HG03432 (cell line): ENCODE results near the gene CERS6.
"Not testable (repeated sequence)": the region's sequence is repeated elsewhere in the genome, so short reads cannot be mapped to it uniquely, and the experiment has no call there.

Experiments used
- ATAC-seq: cut with Tn5 transposase; IDR thresholded peaks from one replicate; pipeline ENCODE4 v1.9.1; 2021; ENCODE audit warnings: mild to moderate bottlenecking, moderate library complexity; ENCODE audit not compliant: unreplicated experiment

The CERS6 gene

DNA sequence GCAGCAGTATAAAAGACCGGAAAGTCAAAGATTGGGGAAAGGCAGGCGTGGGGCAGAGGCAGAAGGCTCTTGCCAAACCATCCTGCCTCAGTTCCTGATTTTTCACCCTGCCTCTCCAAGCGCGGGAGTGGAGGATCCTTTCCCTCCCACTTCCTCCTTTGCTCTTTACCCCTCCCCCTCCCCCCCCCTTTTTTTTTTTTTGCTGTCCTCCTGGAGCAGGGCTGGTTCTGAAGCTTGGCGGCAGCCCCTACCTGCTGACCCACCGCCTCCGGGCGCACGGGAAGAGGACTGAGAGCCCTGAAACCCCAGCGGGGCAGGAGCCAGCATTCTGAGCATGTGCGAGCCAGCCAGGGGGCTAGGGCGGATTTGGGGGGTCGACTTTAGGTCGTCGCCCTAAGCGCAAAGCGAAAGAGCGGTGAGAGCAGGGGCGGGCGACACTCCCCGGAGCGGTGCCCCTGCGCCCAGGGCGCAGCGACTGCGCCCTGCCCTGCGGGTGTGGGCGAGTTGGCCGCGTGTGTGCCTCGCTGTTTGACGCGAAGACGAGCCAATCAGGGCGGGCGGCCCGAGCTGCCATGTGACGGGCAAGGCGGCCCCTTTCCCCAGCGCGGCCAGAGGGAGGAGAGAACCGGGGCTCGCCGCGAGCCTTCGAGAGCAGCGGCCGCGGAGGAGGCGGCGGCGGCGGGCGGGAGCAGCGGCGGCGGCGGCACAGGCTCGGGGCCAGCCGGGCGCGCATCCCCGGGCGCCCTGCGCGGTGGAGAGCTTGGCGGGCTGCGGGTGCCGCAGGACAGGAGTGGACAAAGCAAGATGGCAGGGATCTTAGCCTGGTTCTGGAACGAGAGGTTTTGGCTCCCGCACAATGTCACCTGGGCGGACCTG lies at the start of gene CERS6:
TSS of gene CERS6 (plus strand) at position 628 of the 876 bp plus-strand sequence. CDS start at position 805, 177 bp downstream.
- peak; percentile 98 for ATAC-seq

DNA sequence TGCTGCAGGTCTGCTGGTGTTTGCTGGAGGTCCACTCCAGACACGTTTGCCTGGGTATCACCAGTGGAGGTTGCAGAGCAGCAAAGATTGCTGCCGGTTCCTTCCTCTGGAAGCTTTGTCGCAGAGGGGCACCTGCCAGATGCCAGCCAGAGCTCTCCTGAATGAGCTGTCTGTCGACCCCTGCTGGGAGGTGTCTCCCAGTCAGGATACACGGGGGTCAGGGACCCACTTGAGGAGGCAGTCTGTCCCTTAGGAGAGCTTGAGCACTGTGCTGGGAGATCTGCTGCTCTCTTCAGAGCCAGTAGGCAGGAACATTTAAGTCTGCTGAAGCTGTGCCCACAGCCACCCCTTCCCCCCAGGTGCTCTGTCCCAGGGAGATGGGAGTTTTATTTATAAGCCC lies 43.8 kb upstream of the CERS6 start:
- ATAC-seq: not testable (repeated sequence)

- not testable (repeated sequence) for ATAC-seq
Observed at GRCh38 chr2:168413101-168413500, 43.0 kb upstream of the CERS6 start.

DNA sequence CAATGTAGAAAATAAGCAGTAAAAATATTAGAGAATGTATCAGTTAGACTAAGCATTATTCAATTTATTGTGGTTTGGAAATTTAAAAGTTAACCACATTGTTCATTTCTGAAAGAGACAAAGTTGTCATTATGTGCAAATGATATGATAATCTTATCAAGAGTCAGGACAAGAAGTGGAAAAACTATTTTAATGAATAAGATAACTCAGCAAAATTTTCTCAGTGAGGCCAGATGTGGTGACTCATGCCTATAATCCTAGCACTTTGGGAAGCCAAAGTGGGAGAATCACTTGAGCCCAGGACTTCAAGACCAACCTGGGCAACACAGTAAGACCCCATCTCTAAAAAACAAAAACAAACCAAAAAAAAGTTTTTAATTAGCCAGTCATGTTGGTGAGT lies 39.5 kb upstream of the CERS6 start:
- ATAC-seq: no peak

GRCh38 chr2:168422584-168422983 lies 33.5 kb upstream of the CERS6 start:
- ATAC-seq: peak; percentile 88

DNA sequence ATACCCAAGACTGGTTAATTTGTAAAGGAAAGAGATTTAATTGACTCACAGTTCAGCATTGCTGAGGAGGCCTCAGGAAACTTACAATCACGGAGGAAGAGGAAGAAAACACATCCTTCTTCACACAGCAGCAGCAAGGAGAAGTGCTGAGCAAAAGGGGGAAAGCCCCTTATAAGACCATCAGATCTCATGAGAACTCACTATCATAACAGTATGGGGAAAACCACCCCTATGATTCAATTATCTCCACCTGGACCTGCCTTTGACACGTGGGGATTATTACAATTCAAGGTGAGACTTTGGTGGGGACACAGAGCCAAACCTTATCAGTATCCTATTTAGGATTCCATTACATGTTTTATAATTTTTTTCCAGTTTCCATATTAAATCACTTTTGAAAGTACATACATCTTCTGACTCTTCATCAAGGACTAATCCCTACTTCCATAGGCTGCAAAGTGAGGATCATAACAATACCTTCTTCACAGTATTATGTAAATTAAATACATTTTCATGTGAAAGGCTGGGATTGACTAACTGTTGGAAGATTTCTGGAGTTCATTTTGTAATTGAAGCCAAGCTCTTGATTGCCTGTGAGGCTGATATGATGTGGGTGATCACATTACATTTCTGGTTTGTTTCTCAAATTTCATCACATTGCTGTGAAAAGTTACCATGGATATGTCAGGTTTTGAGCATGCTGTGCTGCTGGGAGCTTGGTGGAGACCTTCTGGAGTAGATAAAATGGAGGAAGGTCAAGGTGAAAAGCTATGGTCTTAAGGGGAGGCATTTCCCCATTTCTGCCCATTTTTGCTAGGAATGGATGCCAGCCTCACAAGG lies 31.7 kb upstream of the CERS6 start:
- ATAC-seq: no peak

- ATAC-seq: no peak
Observed at GRCh38 chr2:168424971-168425370, 31.1 kb upstream of the CERS6 start.

DNA sequence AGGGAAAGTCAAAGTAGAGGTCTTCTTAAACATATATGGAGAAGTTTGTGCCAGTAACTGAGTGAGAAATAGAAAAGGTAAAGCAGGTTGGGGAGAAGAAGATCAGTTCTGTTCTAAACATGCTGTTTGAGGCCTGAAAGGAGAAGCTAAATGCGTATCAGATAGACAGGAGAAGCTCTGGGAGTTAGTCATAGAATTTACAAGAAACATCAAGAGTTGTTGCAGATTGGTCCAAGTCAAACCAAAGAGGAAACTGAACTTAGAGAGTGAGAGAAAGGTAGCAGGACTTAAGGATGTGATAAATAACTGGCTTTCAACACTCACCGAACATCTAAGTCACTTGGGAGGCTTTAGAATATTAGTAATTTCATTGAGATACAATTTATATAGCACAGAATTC lies 29.2 kb upstream of the CERS6 start:
- no peak for ATAC-seq

DNA sequence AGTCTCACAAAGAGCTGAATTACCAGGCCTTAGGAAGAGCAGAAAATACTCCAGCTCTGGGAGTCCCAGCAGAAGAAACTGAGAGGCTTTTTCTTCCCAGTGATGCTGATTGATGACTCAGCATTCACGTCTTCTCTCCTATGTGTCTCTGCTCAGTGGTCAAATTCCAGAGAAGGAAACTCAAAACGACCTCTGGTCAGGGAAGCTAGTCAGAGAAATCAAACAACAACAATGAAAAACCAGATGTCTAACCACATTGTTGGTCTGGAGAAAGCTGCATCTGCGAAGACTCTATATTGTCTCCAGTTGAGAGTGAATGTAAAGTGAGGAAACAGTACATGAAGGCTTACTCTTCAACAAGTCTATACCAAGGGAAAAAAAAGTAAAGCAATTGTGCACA lies 28.6 kb upstream of the CERS6 start:
- ATAC-seq: no peak

DNA sequence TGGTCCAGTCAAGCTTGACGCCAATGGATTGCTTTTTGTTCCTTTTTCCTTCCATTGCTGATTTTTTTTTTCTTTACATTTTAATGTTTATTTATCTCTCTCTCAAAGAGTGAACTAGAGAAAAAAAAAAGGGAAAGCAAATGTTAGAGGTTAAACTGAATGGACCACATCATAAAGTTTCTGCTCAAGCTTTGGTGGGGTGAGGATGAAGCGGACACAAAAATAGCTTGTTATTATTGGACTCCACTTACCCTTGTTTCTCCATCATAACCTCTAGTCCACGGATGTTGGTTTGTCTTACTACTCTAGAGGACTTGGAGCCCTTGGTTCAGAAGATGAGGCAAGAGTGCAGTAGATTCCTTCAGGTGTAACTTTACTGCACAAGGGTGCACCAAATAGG lies 27.6 kb upstream of the CERS6 start:
- no peak for ATAC-seq

DNA sequence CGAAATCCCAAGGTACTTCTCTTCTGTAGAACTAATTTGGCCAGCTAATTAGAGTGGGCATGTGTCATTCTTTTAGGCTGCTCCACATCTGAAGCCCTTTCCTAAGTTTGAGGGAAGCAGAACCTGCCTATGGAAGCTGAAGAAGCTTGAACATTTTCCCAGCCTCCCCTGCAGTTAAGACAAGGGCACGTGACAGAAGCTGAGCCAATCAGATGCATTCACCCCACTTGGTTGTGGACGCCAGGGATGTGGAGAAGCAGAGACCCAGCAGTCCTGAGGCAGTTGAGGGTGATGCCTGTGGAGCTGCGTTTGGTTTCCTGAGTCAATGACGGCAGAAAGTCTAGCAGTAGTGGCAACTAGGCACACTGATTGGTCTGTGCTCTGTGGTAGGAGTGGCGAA lies 26.1 kb upstream of the CERS6 start:
- no peak for ATAC-seq

DNA sequence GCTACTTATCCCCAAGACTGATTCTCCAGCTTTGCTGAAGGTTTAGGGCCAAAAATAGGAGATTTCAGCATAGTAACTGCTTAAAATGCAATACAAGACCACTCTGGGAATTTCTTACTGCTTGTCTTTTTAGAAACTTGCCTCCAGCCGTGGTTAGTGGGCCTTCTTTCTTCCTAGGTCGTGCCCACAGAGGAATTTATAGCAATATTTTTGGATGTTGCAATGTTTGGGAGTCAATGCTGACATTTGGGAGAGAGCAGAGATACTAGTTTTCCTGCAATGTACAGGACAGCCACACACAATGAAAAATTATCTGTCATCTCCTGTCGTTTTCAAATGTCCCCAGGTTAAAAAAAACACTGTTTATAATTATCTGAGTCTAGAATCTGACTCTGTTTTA lies 25.6 kb upstream of the CERS6 start:
- no peak for ATAC-seq

DNA sequence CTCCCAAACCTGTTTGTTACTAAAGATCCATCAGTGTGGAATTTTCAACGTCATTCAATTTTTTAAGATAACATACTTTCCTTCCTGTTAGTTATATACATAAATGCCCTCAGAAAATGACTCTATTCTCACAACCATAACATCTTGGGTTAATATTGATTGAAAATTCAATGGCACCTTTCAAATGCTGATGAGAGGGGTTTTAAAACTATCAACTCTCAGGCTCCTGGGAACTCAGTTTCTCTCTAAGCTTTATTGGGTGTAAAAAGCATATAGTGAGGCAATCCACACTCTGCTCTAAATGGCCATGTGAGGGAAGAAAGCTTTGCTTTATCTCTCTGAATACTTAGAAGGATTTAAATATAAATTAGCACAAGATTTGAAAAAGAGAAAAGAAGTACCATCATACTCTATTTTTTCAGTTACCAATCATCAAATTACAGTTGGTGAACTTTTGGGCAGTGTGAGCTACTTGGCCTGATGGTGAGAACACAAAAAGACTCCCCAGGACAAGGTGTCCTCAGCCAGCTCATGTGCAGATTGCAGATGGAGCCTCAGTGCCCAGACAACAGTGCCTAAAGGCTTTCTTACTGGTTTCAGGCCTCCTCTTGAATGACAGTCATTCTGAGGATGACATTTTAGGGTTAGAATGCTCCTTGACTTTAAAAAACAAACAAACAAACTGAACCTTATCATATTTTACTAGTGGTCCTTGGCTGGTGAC lies 24.6 kb upstream of the CERS6 start:
- ATAC-seq: no peak

DNA sequence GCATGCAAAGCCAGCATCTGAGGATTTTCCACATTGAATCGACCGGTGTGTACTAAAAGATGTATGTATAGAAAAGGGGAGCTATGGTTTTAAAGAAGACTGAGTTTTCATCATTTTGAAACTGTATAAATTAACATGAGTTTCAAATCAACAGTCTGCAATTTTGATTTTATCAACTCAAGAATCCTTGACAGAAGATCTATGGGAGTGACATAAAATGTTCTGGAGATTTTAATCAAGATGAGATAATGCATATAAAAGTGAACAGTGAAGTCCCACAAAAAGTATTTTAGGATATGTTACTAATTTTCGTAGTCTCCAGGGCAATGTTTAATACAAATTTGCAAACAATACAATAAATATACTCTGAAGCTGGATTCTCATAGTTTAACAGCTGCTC lies 24.0 kb upstream of the CERS6 start:
- no peak for ATAC-seq

DNA sequence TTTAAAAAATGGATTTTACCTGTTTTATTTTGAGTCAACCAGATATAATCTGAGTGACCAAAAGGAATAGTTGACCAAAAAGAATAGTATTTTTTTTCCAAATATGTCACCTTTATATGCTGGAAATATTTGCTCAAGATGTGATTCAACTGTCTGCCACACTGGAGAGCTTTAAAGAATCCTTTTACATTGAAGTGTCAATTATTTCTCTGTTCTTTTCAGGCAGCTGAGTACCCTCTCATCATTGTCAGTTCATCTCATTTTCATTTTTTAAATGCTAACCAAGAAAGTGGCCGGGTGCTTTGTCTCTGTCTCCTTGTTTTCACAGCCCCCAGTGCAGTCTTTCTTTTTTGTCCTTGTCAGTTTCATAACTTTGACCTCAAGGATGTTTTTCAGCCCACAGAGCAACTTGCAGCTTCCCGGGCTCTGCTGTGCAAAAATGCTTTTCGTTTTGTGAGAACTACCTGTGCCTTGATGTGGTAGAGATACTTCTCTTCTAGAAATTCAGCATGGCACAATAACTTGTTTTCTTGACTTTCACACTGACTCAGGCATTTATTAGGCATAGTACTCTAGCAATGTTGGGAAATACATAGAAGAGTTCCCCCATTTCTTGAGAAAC lies 23.4 kb upstream of the CERS6 start:
- peak; percentile 83 for ATAC-seq

DNA sequence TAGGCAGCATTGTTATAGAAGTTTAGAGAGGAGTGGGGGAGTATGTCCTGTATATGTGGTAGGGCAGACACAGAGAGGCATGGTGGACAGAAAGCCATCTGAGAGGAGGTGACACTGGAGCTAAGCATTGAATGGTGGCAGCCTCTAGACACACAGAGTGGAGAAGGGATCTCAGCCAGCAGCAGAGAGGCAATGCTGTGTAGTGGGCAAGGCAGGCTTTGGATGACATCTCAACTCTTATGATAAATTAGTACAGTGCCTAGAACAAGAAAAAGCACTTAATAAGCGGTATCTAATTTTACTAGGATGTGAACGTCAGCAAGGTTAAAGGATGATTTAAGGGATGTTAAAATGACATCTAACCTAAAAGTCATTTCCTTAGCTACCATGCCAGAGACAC lies 22.5 kb upstream of the CERS6 start:
- ATAC-seq: no peak

GRCh38 chr2:168434146-168434545 lies 21.9 kb upstream of the CERS6 start:
- no peak for ATAC-seq

GRCh38 chr2:168436840-168437239 lies 19.2 kb upstream of the CERS6 start:
- no peak for ATAC-seq

DNA sequence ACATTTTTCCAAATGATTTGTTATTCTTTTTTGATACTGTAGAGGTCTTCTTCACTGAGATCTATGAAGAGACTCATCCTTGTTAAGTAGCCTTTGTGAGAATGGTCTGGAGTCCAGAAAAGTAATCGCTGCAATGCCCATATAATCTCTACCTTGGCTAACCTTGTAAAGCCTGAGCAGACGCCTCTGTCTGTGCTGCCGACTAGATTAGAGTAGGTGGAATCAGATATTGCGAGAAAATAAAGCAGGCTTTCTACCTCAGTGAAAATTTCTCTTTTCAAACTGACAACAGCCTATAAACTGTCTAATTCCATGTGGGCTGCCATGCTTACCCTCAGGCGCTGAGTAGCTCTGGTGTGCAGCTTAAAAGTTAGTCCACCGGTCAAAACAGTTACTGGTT lies 17.5 kb upstream of the CERS6 start:
- ATAC-seq: no peak

DNA sequence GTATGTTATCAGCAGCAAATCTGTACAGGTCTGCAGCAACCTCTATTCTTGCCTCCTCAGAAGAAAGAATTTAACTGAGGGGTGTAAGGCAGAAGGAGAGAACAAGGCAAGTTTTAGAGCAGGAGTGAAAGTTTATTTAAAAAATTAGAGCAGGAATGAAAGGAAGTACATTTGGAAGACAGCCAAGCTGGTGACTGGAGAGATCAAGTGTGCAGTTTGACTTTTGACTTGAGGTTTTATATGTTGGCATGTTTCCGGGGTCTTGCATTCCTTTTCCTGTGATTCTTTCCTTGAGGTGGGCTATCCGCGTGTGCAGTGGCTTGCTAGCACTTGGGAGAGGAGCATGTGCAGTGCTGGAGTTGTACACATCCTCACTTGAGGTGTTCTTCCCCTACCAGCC lies 16.5 kb upstream of the CERS6 start:
- no peak for ATAC-seq
